ENCODE results near the gene DMD. TPM values are rescaled to one million over a fixed set of nuclear protein-coding genes. Genes with fewer than 3 reads are reported as not detected.
A peak's percentile ranks its signal among the peaks of the same experiment; 100 is the strongest.

DMD gene
- total RNA-seq, 4 donors from 2014 or later = 2.2 to 26.7 (median 7.8) TPM

- intact Hi-C loops (cut with DNase I) = no loop called here
- Histone ChIP-seq H3K4me1 (no peaks in the 10 kb centered on the region), H3K9me3 (no peaks in the 10 kb centered on the region), H3K4me3 (no peak overlapping the region), H3K27me3 (no peaks in the 10 kb centered on the region), H3K36me3 (no peaks in the 10 kb centered on the region), H3K27ac (no peak overlapping the region)
- DNase-seq = no peak
- WGBS, 2 donors = 3 to 5% methylated on average over 4 of the region's 4 CpGs
- no peak for TF ChIP-seq POLR2A (IDR thresholded peaks at IDR 0.05)
- peak in 5 of 6 experiments; percentile 20 to 50 (median 37) for TF ChIP-seq CTCF (IDR thresholded peaks at IDR 0.05)
Observed at GRCh38 chrX:31658360-31658759, 1553.0 kb downstream of the DMD start.

GRCh38 chrX:31656013-31656412, 1555.3 kb downstream of the DMD start:
- Histone ChIP-seq H3K27ac (no peak overlapping the region), H3K9me3 (no peaks in the 10 kb centered on the region), H3K4me1 (no peaks in the 10 kb centered on the region), H3K27me3 (no peaks in the 10 kb centered on the region), H3K4me3 (no peak overlapping the region), H3K36me3 (no peaks in the 10 kb centered on the region)
- intact Hi-C loops (cut with DNase I) = no loop called here
- TF ChIP-seq CTCF (IDR thresholded peaks at IDR 0.05) (no peak), POLR2A (IDR thresholded peaks at IDR 0.05) (no peak)
- DNase-seq = no peak

DNA sequence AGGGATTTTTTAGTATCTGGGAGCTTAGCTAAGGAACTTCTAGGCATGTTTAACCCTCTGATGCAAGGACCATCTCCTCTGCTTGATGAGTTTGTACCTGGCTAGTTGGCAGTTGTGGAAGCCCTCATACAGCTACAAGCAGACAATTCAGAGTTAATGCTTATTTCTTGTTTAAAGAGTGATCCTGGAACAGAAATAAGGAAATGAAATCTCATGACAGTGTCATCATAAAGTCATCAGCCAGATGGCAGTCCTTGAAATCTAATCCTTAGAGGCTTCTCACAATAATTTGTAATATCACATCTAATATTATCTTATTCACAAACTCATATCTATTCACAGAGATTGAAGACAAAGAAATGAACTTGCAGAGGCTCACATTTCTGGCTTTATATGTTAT, 1557.9 kb downstream of the DMD start:
- H3K9me3 ChIP-seq = no peaks in the 10 kb centered on the region
- TF ChIP-seq POLR2A (IDR thresholded peaks at IDR 0.05) (no peak), CTCF (IDR thresholded peaks at IDR 0.05) (no peak)
- H3K4me3 ChIP-seq = no peak overlapping the region
- DNase-seq = no peak
- no peaks in the 10 kb centered on the region for H3K27me3 ChIP-seq
- intact Hi-C loops (cut with DNase I) = no loop called here
- no peak overlapping the region for H3K27ac ChIP-seq
- H3K36me3 ChIP-seq = no peaks in the 10 kb centered on the region
- no peaks in the 10 kb centered on the region for H3K4me1 ChIP-seq

DNA sequence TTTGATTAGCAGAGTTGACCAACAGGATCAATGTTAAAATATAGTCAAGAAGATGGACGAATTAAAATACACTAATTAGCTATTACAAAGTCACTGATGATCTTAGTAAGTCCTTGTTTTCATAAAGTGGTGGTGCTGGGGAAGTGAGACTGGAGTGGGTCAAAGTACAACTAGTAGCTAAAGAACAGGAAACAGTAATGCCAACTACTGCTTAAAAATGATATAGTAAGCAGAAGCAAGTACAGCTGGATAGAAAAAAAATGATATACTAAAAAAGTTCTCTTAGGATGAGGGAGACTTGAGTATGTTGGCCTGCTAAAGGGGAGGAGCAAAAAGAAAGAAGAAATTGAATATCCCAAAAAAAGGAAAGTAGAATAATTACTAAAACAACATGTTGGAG, 1558.7 kb downstream of the DMD start:
- TF ChIP-seq CTCF (IDR thresholded peaks at IDR 0.05) (no peak), POLR2A (IDR thresholded peaks at IDR 0.05) (no peak)

DNA sequence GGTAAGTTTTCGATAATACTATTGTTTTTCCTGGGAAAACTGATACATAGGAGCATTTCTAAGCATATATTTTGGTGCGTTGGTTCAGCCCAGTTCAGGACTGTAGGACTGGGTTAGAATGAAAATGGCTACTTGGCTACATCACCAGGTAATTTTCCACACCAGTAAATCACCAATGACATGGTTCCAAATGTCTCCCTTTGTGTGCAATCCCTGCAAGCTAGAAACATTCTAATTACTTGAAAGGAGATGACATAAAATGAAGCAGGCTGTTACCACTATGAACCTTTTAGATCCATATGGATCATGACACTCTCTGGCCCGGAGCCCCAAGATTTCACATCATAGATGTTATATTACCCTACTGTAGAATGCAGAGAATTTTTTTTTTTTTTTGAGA, 1562.1 kb downstream of the DMD start:
- Histone ChIP-seq H3K4me3 (no peak overlapping the region), H3K9me3 (no peaks in the 10 kb centered on the region), H3K27me3 (no peaks in the 10 kb centered on the region), H3K36me3 (no peaks in the 10 kb centered on the region), H3K27ac (no peak overlapping the region), H3K4me1 (no peaks in the 10 kb centered on the region)
- intact Hi-C loops (cut with DNase I) = no loop called here
- WGBS, 2 donors = 59 to 83% methylated on average over 3 of the region's 3 CpGs
- no peak for TF ChIP-seq POLR2A (IDR thresholded peaks at IDR 0.05)
- TF ChIP-seq CTCF (IDR thresholded peaks at IDR 0.05) = no peak
- DNase-seq = no peak

More for the DNA sequence above, 1558.7 kb downstream of the DMD start:
- no peaks in the 10 kb centered on the region for H3K36me3 ChIP-seq
- WGBS, 2 donors = 23 to 77% methylated on average over 1 of the region's 1 CpG
- H3K9me3 ChIP-seq = no peaks in the 10 kb centered on the region
- no peak for DNase-seq
- intact Hi-C loops (cut with DNase I) = no loop called here
- no peak overlapping the region for H3K27ac ChIP-seq
- no peaks in the 10 kb centered on the region for H3K27me3 ChIP-seq
- H3K4me1 ChIP-seq = no peaks in the 10 kb centered on the region
- H3K4me3 ChIP-seq = no peak overlapping the region
